Gastroesophageal sphincter (tissue), 3 donors: Measurements from ENCODE around the gene UPB1.

Experiments used
- CTCF ChIP-seq, 4 experiments: fragments of 200-600 bp in 2 of 4; fragments of 450-650 bp in 2 of 4; sonication (generic) in 1 of 4; IDR thresholded peaks; one replicate each; pipeline ENCODE4 v1.5.1; 2017 to 2019; ENCODE audit warnings: antibody characterized with exemption in 4 of 4, mild to moderate bottlenecking in 2 of 4, moderate library complexity in 2 of 4
- EP300 ChIP-seq: sonication (generic); formaldehyde crosslinking; IDR thresholded peaks from one replicate; pipeline ENCODE4 v1.6.1; 2017; ENCODE audit warnings: antibody characterized with exemption, mild to moderate bottlenecking
- POLR2A ChIP-seq, 2 donors: fragments of 450-650 bp; IDR thresholded peaks; one replicate each; pipeline ENCODE4 v1.6.1; 2017; ENCODE audit warnings: antibody characterized with exemption in 2 of 2, mild to moderate bottlenecking in 2 of 2, moderate library complexity in 1 of 2
- POLR2AphosphoS5 ChIP-seq: sonication (generic); formaldehyde crosslinking; IDR thresholded peaks from one replicate; pipeline ENCODE4 v1.6.1; 2017; ENCODE audit warnings: antibody characterized with exemption

GRCh38 chr22:24460418-24461089 is 34.6 kb upstream of the UPB1 start:
- TF ChIP-seq CTCF (IDR thresholded peaks at IDR 0.05) (no peak), POLR2AphosphoS5 (no peak), POLR2A (IDR thresholded peaks at IDR 0.05) (no peak), EP300 (no peak)
